Measurements from ENCODE around the gene LRMDA. TPM values are rescaled to one million over a fixed set of nuclear protein-coding genes. Genes with fewer than 3 reads are reported as not detected.

LRMDA gene
- total RNA-seq, 2 experiments from 2014 or later = not detected

GRCh38 chr10:76356557-76356956, 925.1 kb downstream of the LRMDA start:
- no peak for DNase-seq

DNA sequence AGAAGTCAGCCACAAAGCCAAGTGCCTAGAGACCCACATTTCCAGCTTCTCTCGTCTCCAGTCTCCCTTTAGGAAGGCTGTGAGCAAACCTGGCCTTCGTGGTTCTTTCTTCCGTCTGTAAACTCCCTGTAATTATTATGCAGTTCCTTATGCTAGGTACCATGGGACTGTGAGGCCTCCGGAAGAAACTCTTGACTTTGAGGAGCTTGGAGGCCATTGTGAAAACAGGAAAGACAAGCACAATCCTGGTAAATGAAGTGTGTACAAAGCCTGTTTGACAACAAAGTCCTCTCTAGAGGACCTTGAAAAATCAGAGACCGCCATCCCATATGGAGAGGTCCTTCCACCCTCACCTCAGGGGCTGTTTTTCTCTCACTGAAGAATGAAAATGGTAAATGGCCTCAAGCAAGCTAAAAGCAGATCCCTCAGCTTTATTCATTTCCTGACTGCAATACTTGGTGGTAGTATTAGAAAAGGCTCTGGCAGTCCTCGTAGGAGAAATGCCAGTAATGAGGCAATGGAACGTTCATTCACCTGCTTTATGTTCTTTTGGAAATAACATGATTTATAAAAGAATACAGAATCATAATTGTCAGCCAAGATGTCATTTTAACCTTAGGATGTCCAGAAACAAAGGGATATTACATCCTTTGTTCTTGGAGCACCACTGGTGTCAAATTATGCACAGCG, 926.4 kb downstream of the LRMDA start:
- H3K27me3 Mint-ChIP-seq (ENCODE audit: low read depth) = no peaks in the 10 kb centered on the region
- H3K27ac Mint-ChIP-seq = no peak overlapping the region
- DNase-seq = no peak
- H3K4me3 Mint-ChIP-seq = no peak overlapping the region
- no peaks in the 10 kb centered on the region for H3K36me3 Mint-ChIP-seq (ENCODE audit: low read depth)
- intact Hi-C loops (cut with micrococcal nuclease) = no loop called here
- H3K9me3 Mint-ChIP-seq = no peaks in the 10 kb centered on the region
- no peaks in the 10 kb centered on the region for H3K4me1 Mint-ChIP-seq (ENCODE audit: low read depth)
- CTCF ChIA-PET = no interaction called here

More at GRCh38 chr10:76356557-76356956, 925.1 kb downstream of the LRMDA start:
- no peaks in the 10 kb centered on the region for H3K9me3 Mint-ChIP-seq
- no peaks in the 10 kb centered on the region for H3K27me3 Mint-ChIP-seq (ENCODE audit: low read depth)
- H3K27ac Mint-ChIP-seq = no peak overlapping the region
- H3K4me1 Mint-ChIP-seq (ENCODE audit: low read depth) = no peaks in the 10 kb centered on the region
- CTCF ChIA-PET = no interaction called here
- no peak overlapping the region for H3K4me3 Mint-ChIP-seq
- intact Hi-C loops (cut with micrococcal nuclease) = no loop called here
- no peaks in the 10 kb centered on the region for H3K36me3 Mint-ChIP-seq (ENCODE audit: low read depth)

DNA sequence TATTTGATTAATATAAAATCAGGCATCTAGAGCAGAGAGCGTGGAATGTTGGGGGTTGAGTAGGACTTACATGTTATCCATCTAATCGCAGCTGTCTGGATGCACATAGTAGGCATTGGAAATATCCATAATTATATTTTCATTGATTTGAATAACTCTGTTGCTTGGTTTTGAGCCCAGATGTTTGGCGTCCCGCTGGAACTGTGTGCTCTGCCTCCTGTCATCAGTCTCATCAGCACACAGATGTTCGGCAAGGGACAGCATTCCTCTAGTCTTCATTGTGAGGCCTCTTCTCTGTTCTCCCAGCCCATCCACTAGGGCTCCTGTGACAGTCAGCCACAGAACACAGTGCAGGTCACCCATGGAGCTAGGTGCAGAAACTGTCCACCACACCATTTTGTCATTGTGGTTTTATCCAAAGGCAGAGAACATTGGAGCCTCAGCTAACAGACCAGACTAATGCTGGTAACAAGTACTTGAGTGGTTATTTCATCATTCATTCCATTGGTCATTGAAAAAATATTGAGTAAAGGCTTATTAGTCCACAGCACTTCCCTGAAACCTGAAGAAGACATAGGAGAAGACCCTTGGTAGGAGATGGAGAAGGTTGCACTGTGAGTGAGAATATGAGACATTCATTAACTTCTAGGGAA, 927.4 kb downstream of the LRMDA start:
- intact Hi-C loops (cut with micrococcal nuclease) = no loop called here
- H3K36me3 Mint-ChIP-seq (ENCODE audit: low read depth) = no peaks in the 10 kb centered on the region
- H3K27ac Mint-ChIP-seq = no peak overlapping the region
- H3K4me1 Mint-ChIP-seq (ENCODE audit: low read depth) = no peaks in the 10 kb centered on the region
- no peaks in the 10 kb centered on the region for H3K27me3 Mint-ChIP-seq (ENCODE audit: low read depth)
- no peak for DNase-seq
- CTCF ChIA-PET = no interaction called here
- no peak overlapping the region for H3K4me3 Mint-ChIP-seq
- H3K9me3 Mint-ChIP-seq = no peaks in the 10 kb centered on the region

DNA sequence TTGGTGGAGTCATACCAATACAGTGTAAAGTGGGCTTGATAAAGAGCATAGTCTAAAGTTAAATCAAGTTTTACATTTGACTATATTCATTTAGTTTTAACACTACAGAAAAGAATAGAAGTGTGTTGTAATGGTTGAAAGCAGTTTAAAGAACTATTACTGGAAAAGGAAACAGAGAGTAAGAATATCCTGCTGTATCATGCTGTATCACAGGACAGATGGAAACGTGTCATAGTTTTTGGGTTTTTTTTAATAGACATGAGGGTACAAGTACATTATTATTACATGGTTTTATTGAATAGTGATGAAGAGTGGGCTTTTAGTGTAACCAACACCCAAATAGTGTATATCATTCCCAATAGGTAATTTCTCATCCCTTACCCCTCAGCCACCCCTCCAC, 944.3 kb downstream of the LRMDA start:
- Mint-ChIP-seq H3K4me3 (no peak overlapping the region), H3K9me3 (peaks cover 5% of the 10 kb centered on the region), H3K4me1 (ENCODE audit: low read depth) (no peaks in the 10 kb centered on the region), H3K36me3 (ENCODE audit: low read depth) (no peaks in the 10 kb centered on the region), H3K27me3 (ENCODE audit: low read depth) (no peaks in the 10 kb centered on the region), H3K27ac (no peak overlapping the region)
- no peak for DNase-seq
- CTCF ChIA-PET = no interaction called here
- intact Hi-C loops (cut with micrococcal nuclease) = no loop called here

GRCh38 chr10:76382381-76382851, 951.0 kb downstream of the LRMDA start:
- intact Hi-C loops (cut with micrococcal nuclease) = no loop called here
- H3K4me1 Mint-ChIP-seq (ENCODE audit: low read depth) = no peaks in the 10 kb centered on the region
- H3K4me3 Mint-ChIP-seq = no peak overlapping the region
- no peak overlapping the region for H3K27ac Mint-ChIP-seq
- peaks cover 6% of the 10 kb centered on the region for H3K27me3 Mint-ChIP-seq (ENCODE audit: low read depth)
- no peak for DNase-seq
- H3K9me3 Mint-ChIP-seq = peaks cover 5% of the 10 kb centered on the region
- no peaks in the 10 kb centered on the region for H3K36me3 Mint-ChIP-seq (ENCODE audit: low read depth)
- CTCF ChIA-PET = no interaction called here

- DNase-seq = no peak
- H3K4me3 Mint-ChIP-seq = no peak overlapping the region
- H3K27me3 Mint-ChIP-seq (ENCODE audit: low read depth) = peaks cover 6% of the 10 kb centered on the region
- H3K4me1 Mint-ChIP-seq (ENCODE audit: low read depth) = no peaks in the 10 kb centered on the region
- H3K36me3 Mint-ChIP-seq (ENCODE audit: low read depth) = no peaks in the 10 kb centered on the region
- H3K27ac Mint-ChIP-seq = no peak overlapping the region
- intact Hi-C loops (cut with micrococcal nuclease) = no loop called here
- CTCF ChIA-PET = no interaction called here
- peaks cover 3% of the 10 kb centered on the region for H3K9me3 Mint-ChIP-seq
Observed at GRCh38 chr10:76388321-76389023, 957.0 kb downstream of the LRMDA start.

DNA sequence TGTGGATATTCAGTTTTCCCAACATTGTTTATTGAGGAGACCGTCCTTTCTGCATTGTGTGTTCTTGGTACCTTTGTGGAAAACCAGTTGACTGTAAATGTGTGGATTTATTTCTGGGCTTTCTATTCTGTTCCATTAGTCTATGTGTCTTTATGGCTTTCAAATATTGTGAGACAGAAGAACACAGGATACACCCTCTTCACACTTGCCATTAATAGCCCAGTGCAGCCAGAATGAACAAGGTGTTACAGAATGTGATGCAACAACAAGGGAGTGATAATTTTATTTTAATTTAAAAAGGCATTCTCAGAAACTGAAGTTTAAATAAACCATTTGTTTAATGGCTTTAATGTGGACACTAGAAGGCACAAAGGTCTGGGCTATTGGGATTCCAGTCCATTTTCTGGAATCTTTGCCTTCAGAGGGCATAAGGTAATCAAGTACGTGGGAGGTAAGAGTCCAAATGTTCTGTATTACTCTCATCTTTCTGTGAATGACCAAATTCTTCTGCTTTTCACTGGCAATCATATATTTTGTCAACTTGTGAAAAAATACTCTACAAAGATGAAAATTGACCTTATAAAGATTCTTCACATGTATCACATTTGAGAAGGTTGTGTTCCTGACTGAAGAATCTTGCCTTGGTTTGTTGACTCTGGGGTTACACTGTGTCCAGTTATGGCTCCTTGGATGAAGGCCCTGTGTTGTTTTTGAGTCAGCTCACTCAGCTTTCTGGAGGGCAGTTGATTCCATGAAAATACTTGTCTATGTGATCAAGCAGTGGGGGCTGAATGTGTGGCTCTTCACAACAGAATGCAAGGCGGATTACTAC, 962.7 kb downstream of the LRMDA start:
- no peaks in the 10 kb centered on the region for H3K36me3 Mint-ChIP-seq (ENCODE audit: low read depth)
- DNase-seq = no peak
- intact Hi-C loops (cut with micrococcal nuclease) = no loop called here
- CTCF ChIA-PET = no interaction called here
- no peaks in the 10 kb centered on the region for H3K4me1 Mint-ChIP-seq (ENCODE audit: low read depth)
- H3K4me3 Mint-ChIP-seq = no peak overlapping the region
- peaks cover 2% of the 10 kb centered on the region for H3K9me3 Mint-ChIP-seq
- H3K27ac Mint-ChIP-seq = no peak overlapping the region
- no peaks in the 10 kb centered on the region for H3K27me3 Mint-ChIP-seq (ENCODE audit: low read depth)

DNA sequence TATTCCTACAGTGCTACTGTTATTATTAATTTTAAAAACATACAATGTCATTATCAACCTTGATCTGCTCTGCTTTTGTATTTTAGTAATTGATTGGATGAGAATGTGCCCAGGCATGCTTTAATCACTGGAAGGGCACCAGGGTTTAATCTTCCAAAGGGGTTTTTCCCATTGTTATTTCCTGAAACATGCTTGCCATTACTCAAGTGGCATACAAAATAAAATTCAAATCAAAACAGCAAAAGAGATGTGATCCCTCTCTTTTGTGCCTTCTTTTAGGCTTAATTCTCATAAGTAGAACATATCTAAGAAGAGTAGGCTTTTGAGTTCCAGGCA, 963.3 kb downstream of the LRMDA start:
- Mint-ChIP-seq H3K4me3 (no peak overlapping the region), H3K4me1 (ENCODE audit: low read depth) (no peaks in the 10 kb centered on the region), H3K27ac (no peak overlapping the region), H3K9me3 (peaks cover 2% of the 10 kb centered on the region), H3K27me3 (ENCODE audit: low read depth) (no peaks in the 10 kb centered on the region), H3K36me3 (ENCODE audit: low read depth) (no peaks in the 10 kb centered on the region)
- CTCF ChIA-PET = no interaction called here
- intact Hi-C loops (cut with micrococcal nuclease) = no loop called here
- DNase-seq = no peak

DNA sequence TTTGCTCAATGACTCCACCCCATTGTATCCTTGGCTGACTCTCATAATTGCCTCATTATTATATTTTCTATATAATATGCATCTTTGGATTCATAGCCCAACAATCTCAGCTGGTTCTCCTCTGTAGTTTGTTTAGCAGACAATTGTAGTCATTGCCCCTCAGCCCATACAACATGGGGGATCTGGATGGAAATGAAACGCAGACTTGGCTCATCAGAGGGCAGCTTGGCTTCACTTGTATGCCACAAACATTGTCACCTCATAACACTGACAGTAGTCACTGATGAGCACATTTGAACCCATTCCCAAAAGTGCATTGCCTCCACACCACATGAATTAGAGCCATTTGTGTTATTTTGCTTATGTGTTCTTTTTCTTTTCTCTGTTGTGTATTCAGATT, 963.8 kb downstream of the LRMDA start:
- no peak for DNase-seq
- H3K4me3 Mint-ChIP-seq = no peak overlapping the region
- CTCF ChIA-PET = no interaction called here
- H3K27ac Mint-ChIP-seq = no peak overlapping the region
- H3K27me3 Mint-ChIP-seq (ENCODE audit: low read depth) = no peaks in the 10 kb centered on the region
- intact Hi-C loops (cut with micrococcal nuclease) = no loop called here
- H3K36me3 Mint-ChIP-seq (ENCODE audit: low read depth) = no peaks in the 10 kb centered on the region
- H3K4me1 Mint-ChIP-seq (ENCODE audit: low read depth) = no peaks in the 10 kb centered on the region
- no peaks in the 10 kb centered on the region for H3K9me3 Mint-ChIP-seq

DNA sequence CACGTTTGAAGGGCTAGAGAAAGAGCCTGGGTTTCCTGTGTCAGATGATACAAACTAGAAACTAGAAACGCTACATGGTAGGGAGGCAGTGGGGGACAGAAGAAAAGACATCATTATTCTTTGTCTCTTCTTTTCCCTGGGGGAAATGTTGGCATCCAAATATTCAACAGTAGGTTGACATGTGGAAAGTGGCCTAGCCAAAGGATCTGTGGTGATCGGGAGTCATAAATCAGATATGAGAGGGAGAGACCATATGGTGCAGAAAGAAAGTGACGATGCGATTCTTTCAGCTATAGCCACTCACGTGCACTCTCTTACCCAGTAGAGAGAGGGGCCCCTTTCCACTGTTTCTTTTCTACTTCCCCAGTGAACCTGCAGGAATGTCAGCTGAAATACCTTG, 964.7 kb downstream of the LRMDA start:
- no peak overlapping the region for H3K4me3 Mint-ChIP-seq

GRCh38 chr10:76397181-76398042, 966.0 kb downstream of the LRMDA start:
- no peak for DNase-seq
- CTCF ChIA-PET = no interaction called here
- no peak overlapping the region for H3K4me3 Mint-ChIP-seq

More for the DNA sequence above, 964.7 kb downstream of the LRMDA start:
- H3K27me3 Mint-ChIP-seq (ENCODE audit: low read depth) = no peaks in the 10 kb centered on the region
- no peaks in the 10 kb centered on the region for H3K4me1 Mint-ChIP-seq (ENCODE audit: low read depth)
- no peaks in the 10 kb centered on the region for H3K36me3 Mint-ChIP-seq (ENCODE audit: low read depth)
- H3K27ac Mint-ChIP-seq = no peak overlapping the region
- CTCF ChIA-PET = no interaction called here
- no peak for DNase-seq
- intact Hi-C loops (cut with micrococcal nuclease) = no loop called here
- H3K9me3 Mint-ChIP-seq = no peaks in the 10 kb centered on the region

More at GRCh38 chr10:76397181-76398042, 966.0 kb downstream of the LRMDA start:
- Mint-ChIP-seq H3K27me3 (ENCODE audit: low read depth) (no peaks in the 10 kb centered on the region), H3K4me1 (ENCODE audit: low read depth) (no peaks in the 10 kb centered on the region), H3K9me3 (no peaks in the 10 kb centered on the region), H3K36me3 (ENCODE audit: low read depth) (no peaks in the 10 kb centered on the region), H3K27ac (no peak overlapping the region)
- intact Hi-C loops (cut with micrococcal nuclease) = no loop called here

All from activated naive CD4-positive, alpha-beta T cell treated with anti-CD3 and anti-CD28 coated beads for 36 hours (primary cell).